MM.1S (cell line): Measurements from ENCODE around the gene C2.

Experiments
- DNase-seq: peaks from one replicate; pipeline ENCODE4 v3.0.0-alpha.2; 2015
- H2AFZ ChIP-seq: fragments of 300-600 bp; sonication (generic); 2 replicates; pipeline ENCODE4 v1.6.0; 2016; ENCODE audit warnings: antibody characterized with exemption, low read length
- H3F3A ChIP-seq: fragments of 300-600 bp; sonication (generic); 2 replicates; pipeline ENCODE4 v1.6.1; 2016; ENCODE audit warnings: mild to moderate bottlenecking, antibody characterized with exemption, low read length, moderate library complexity, mixed read lengths; ENCODE audit not compliant: insufficient read depth
- H3K27ac ChIP-seq: fragments of 300-600 bp; sonication (generic); 2 replicates; pipeline ENCODE4 v1.5.1; 2016; ENCODE audit warnings: mild to moderate bottlenecking, low read length
- H3K27me3 ChIP-seq: fragments of 300-600 bp; sonication (generic); replicated peaks from 2 replicates; pipeline ENCODE4 v1.6.0; 2016; ENCODE audit warnings: low read length; ENCODE audit not compliant: insufficient read depth
- H3K36me3 ChIP-seq: fragments of 300-600 bp; sonication (generic); replicated peaks from 2 replicates; pipeline ENCODE4 v1.6.1; 2016; ENCODE audit warnings: mild to moderate bottlenecking, low read length, mixed read lengths; ENCODE audit not compliant: insufficient read depth
- H3K4me1 ChIP-seq: fragments of 300-600 bp; sonication (generic); 2 replicates; pipeline ENCODE4 v1.6.1; 2016; ENCODE audit warnings: low read length, mixed read lengths
- H3K4me2 ChIP-seq: fragments of 300-600 bp; sonication (generic); 2 replicates; pipeline ENCODE4 v1.6.0; 2016; ENCODE audit warnings: low read depth, low read length
- H3K4me3 ChIP-seq: fragments of 300-600 bp; sonication (generic); 2 replicates; pipeline ENCODE4 v1.5.1; 2016; ENCODE audit warnings: low read length, mixed read lengths
- H3K79me2 ChIP-seq: fragments of 300-600 bp; sonication (generic); 2 replicates; pipeline ENCODE4 v1.6.1; 2016; ENCODE audit warnings: mixed run types, low read length, mixed read lengths
- H3K9ac ChIP-seq: fragments of 300-600 bp; sonication (generic); 2 replicates; pipeline ENCODE4 v1.6.1; 2016; ENCODE audit warnings: low read length, mixed read lengths
- H3K9me2 ChIP-seq: fragments of 300-600 bp; sonication (generic); replicated peaks from 2 replicates; pipeline ENCODE4 v1.6.1; 2016; ENCODE audit warnings: mild to moderate bottlenecking, low read length, mixed read lengths; ENCODE audit not compliant: insufficient read depth
- H3K9me3 ChIP-seq: fragments of 300-600 bp; sonication (generic); replicated peaks from 2 replicates; pipeline ENCODE4 v1.6.1; 2016; ENCODE audit warnings: mild to moderate bottlenecking, low read length, mixed read lengths; ENCODE audit not compliant: insufficient read depth
- H4K20me1 ChIP-seq: fragments of 300-600 bp; sonication (generic); 2 replicates; pipeline ENCODE4 v1.6.1; 2016; ENCODE audit warnings: mild to moderate bottlenecking, low read length, moderate library complexity, mixed read lengths; ENCODE audit not compliant: insufficient read depth
- CTCF ChIP-seq: fragments of 300-600 bp; sonication (generic); IDR thresholded peaks from 2 replicates; pipeline ENCODE4 v1.5.1; 2016; ENCODE audit warnings: antibody characterized with exemption, low read length, mixed read lengths
- EZH2 ChIP-seq: fragments of 300-600 bp; sonication (generic); optimal IDR thresholded peaks from 2 replicates; pipeline ENCODE3; 2017; ENCODE audit warnings: low read depth, mild to moderate bottlenecking, antibody characterized with exemption, low read length, mixed read lengths
- EZH2phosphoT487 ChIP-seq: fragments of 300-600 bp; sonication (generic); IDR thresholded peaks from 2 replicates; pipeline ENCODE4 v1.6.1; 2018; ENCODE audit warnings: antibody characterized with exemption, low read length

Gene C2

GRCh38 chr6:31966506-31966905 lies 39.0 kb downstream of the C2 start:
- no peak overlapping the region for H3K4me2 ChIP-seq
- H3K4me3 ChIP-seq: no peak overlapping the region
- no peak overlapping the region for H3K27ac ChIP-seq
- H4K20me1 ChIP-seq: no peaks in the 10 kb centered on the region
- peaks cover 12% of the 10 kb centered on the region for H3K79me2 ChIP-seq
- H3K36me3 ChIP-seq: no peaks in the 10 kb centered on the region
- no peaks in the 10 kb centered on the region for H3K9me2 ChIP-seq
- H3K9ac ChIP-seq: no peak overlapping the region
- no peaks in the 10 kb centered on the region for H3K27me3 ChIP-seq
- TF ChIP-seq CTCF: no peak
- TF ChIP-seq EZH2phosphoT487: no peak
- TF ChIP-seq EZH2: no peak
- peaks cover 8% of the 10 kb centered on the region for H3F3A ChIP-seq
- peaks cover 5% of the 10 kb centered on the region; the same call in 1 of the 2 replicates for H3K4me1 ChIP-seq
- H3K9me3 ChIP-seq: no peaks in the 10 kb centered on the region
- no peak for DNase-seq
- H2AFZ ChIP-seq: no peak overlapping the region

- no peaks in the 10 kb centered on the region for H3K9me2 ChIP-seq
- TF ChIP-seq EZH2phosphoT487: no peak
- TF ChIP-seq EZH2: no peak
- no peak for TF ChIP-seq CTCF
- H3K4me1 ChIP-seq: peaks cover 6% of the 10 kb centered on the region; the same call in 1 of the 2 replicates
- no peak overlapping the region for H2AFZ ChIP-seq
- no peaks in the 10 kb centered on the region for H3K9me3 ChIP-seq
- no peaks in the 10 kb centered on the region for H3K36me3 ChIP-seq
- no peaks in the 10 kb centered on the region for H4K20me1 ChIP-seq
- no peaks in the 10 kb centered on the region for H3K27me3 ChIP-seq
- H3K79me2 ChIP-seq: peaks cover 15% of the 10 kb centered on the region
- H3K4me3 ChIP-seq: no peak overlapping the region
- H3K4me2 ChIP-seq: no peak overlapping the region
- H3F3A ChIP-seq: peaks cover 8% of the 10 kb centered on the region
- DNase-seq: no peak
- no peak overlapping the region for H3K27ac ChIP-seq
- H3K9ac ChIP-seq: no peak overlapping the region
Observed at GRCh38 chr6:31966997-31967925, 39.7 kb downstream of the C2 start.

DNA sequence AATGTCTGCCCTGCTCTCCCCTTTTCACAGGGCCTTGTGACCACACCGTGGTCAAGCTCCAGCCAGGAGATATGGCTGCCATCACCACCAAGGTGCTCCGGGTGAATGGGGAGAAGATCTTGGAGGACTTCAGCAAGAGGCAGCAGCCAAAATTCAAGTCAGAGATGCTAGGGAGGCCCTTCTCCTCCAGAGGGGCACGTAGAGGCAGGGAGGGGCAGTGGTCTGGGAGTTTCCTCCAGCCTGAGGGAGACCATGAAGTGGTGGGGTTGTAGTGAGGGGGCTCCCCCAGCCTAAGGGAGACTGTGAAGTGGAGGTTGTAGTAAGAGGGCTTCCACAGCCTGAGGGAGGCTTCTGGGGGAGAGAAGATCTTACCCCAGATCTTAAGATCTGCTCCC lies 40.4 kb downstream of the C2 start:
- no peak for DNase-seq
- Histone ChIP-seq H3K27ac (no peak overlapping the region), H3F3A (peaks cover 11% of the 10 kb centered on the region), H4K20me1 (no peaks in the 10 kb centered on the region), H3K9ac (no peak overlapping the region), H3K4me2 (no peak overlapping the region), H3K27me3 (no peaks in the 10 kb centered on the region), H3K4me3 (no peak overlapping the region), H3K36me3 (no peaks in the 10 kb centered on the region), H3K9me3 (no peaks in the 10 kb centered on the region), H3K9me2 (no peaks in the 10 kb centered on the region), H3K79me2 (peaks cover 19% of the 10 kb centered on the region), H3K4me1 (peaks cover 6% of the 10 kb centered on the region; the same call in 1 of the 2 replicates), H2AFZ (no peak overlapping the region)
- TF ChIP-seq EZH2: no peak
- no peak for TF ChIP-seq CTCF
- no peak for TF ChIP-seq EZH2phosphoT487
